ENCODE data around the gene PKN3.
A peak's percentile ranks its signal among the peaks of the same experiment; 100 is the strongest.

The PKN3 gene

GRCh38 chr9:128723352-128723865, 21.1 kb downstream of the PKN3 start:
- no peak for DNase-seq (ENCODE audit: low read depth, low spot score)
- H3K4me3 ChIP-seq (ENCODE audit: low read depth, low read length) = peak overlapping the region; percentile 74
- POLR2A ChIA-PET = no interaction called here
- CTCF ChIA-PET = interaction anchor here (0.7 to 3.2 kb wide), 5 partner anchors 9 to 95 kb away, joined by 4 to 46 read pairs (median 8); partner anchors contain the start of gene ENDOG
- TF ChIP-seq CTCF (IDR thresholded peaks at IDR 0.05; ENCODE audit: insufficient read depth, low read length, missing control alignments) = no peak

DNA sequence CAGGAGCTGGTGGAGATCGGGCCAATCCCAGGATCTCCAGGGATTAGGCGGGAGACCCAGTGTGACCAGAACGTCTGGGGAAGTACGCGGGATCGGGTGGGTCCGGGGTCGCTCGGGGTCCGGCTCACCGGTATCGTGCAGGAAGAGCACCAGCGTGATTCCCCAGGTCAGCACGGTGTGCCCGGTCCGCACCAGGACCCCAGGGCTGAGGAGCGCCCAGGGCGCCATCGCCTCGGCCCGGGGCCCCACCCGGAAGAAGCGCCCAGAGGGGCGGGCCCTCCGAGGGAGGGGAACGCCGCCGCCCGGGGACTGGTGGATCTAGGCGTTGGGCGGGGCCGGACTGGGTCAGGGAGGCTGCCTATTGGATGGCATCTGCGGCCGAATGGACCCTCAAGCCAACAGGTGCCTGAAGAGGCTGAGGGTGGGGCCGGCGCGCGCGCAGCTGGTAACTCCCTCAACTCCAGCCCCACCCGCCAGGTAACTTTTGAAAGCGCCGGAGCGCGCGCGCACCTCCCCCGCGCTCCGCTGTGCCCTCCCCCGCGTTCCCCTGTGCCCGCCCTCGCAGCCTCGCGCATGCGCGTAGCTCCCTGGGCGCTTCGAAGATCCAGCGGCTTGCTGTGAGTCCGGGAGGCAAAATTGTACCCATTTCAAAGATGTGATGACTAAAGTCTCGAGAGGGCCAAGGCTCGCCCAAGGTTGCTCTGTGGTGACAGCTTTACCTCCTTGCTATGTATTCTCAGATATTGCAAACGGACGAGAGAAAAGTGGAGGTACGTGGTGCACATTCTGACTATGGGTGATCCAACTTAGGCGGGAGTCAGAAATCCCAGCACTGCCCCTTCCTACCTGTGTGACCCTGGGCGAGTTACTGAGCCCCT, 21.8 kb downstream of the PKN3 start, which contains the start of gene ZDHHC12:
Gene ZDHHC12 (minus strand): TSS at position 262 of the 878 bp plus-strand sequence. CDS start 34 bp downstream, at position 228.
- DNase-seq (ENCODE audit: low read depth, low spot score) = peak; percentile 37
- ChIA-PET POLR2A (no interaction called here), CTCF (interaction anchor here (0.7 to 3.2 kb wide), 7 partner anchors 9 to 94 kb away, joined by 3 to 46 read pairs (median 8); partner anchors contain the start of genes ENDOG and PKN3)
- H3K4me3 ChIP-seq (ENCODE audit: low read depth, low read length) = peak within 1 kb of the TSS; percentile 74
- TF ChIP-seq CTCF (IDR thresholded peaks at IDR 0.05; ENCODE audit: insufficient read depth, low read length, missing control alignments) = no peak

- ChIA-PET POLR2A (no interaction called here), CTCF (interaction anchor here (1.0 to 3.2 kb wide), 6 partner anchors 9 to 93 kb away, joined by 3 to 46 read pairs (median 8); partner anchors contain the start of genes ENDOG and PKN3)
- peak overlapping the region; percentile 74 for H3K4me3 ChIP-seq (ENCODE audit: low read depth, low read length)
- TF ChIP-seq CTCF (IDR thresholded peaks at IDR 0.05; ENCODE audit: insufficient read depth, low read length, missing control alignments) = no peak
- DNase-seq (ENCODE audit: low read depth, low spot score) = no peak
Measured at GRCh38 chr9:128724744-128725211, 22.5 kb downstream of the PKN3 start.

- no peak for DNase-seq (ENCODE audit: low read depth, low spot score)
- ChIA-PET POLR2A (no interaction called here), CTCF (interaction anchor here (1.0 to 1.9 kb wide), 2 partner anchors 26 to 90 kb away, joined by 4 to 9 read pairs; partner anchors contain the start of genes ENDOG and PKN3)
- no peak for TF ChIP-seq CTCF (IDR thresholded peaks at IDR 0.05; ENCODE audit: insufficient read depth, low read length, missing control alignments)
- H3K4me3 ChIP-seq (ENCODE audit: low read depth, low read length) = no peak overlapping the region
Measured at GRCh38 chr9:128727640-128728248, 25.4 kb downstream of the PKN3 start.

DNA sequence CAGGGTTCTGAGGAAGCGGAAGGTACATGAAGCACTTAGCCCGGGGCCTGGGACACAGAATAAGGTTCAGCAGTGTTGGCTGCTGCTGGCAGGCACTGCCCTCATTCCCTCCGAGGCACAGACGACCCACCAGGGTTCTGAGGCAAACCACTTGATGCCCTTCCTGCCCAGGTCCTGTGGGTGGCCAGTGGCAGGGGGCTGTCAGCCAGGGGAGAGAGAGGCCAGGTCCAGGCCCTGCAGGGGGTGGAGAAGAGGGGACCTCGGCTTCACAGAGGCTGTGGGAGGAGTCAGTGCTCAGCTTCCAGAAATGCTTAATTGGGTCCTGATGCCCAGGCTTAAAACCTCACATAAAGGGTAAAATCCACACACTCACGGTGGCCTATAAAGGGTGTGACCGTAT, 26.0 kb downstream of the PKN3 start:
- no peak overlapping the region for H3K4me3 ChIP-seq (ENCODE audit: low read depth, low read length)
- ChIA-PET POLR2A (no interaction called here), CTCF (interaction anchor here (1.0 to 1.9 kb wide), 2 partner anchors 26 to 90 kb away, joined by 4 to 9 read pairs; partner anchors contain the start of genes ENDOG and PKN3)
- no peak for DNase-seq (ENCODE audit: low read depth, low spot score)
- TF ChIP-seq CTCF (IDR thresholded peaks at IDR 0.05; ENCODE audit: insufficient read depth, low read length, missing control alignments) = no peak
